PC-3 (cell line): ENCODE results near the gene BCL6B. TPM values are rescaled to one million over a fixed set of nuclear protein-coding genes. Genes with fewer than 3 reads are reported as not detected.

Experiments
- ATAC-seq: fragments of 200-7000 bp; cut with Tn5 transposase; 2 replicates; pipeline ENCODE4 v1.9.1; 2020; ENCODE audit warnings: mild to moderate bottlenecking, moderate library complexity
- BruUV-seq: library from RNA; stranded (reverse); fragments of 400-500 nt; replicated peaks from 2 replicates; lab custom pipeline; 2021; lab: Mats Ljungman, UMichigan
- CTCF ChIA-PET: fragments of 300-600 bp; sonication (Branson Sonifier 250); formaldehyde crosslinking; loops from one replicate; lab custom pipeline; 2022; ENCODE audit warnings: antibody characterized with exemption; lab: Charles Lee
- POLR2A ChIA-PET: fragments of 300-600 bp; sonication (Branson Sonifier 250); formaldehyde crosslinking; loops from one replicate; lab custom pipeline; 2022; ENCODE audit warnings: antibody characterized with exemption; ENCODE audit not compliant: unreplicated experiment; lab: Charles Lee
- DNase-seq: peaks from one replicate; pipeline ENCODE4 v3.0.0-alpha.2; 2015
- H2AFZ ChIP-seq: fragments of 300-600 bp; sonication (generic); 2 replicates; pipeline ENCODE4 v1.6.0; 2016; ENCODE audit warnings: antibody characterized with exemption, low read length
- H3F3A ChIP-seq: fragments of 300-600 bp; sonication (generic); one replicate; pipeline ENCODE4 v1.6.0; 2017; ENCODE audit warnings: antibody characterized with exemption, low read length, control low read depth, mild to moderate bottlenecking; ENCODE audit not compliant: unreplicated experiment
- H3K27ac ChIP-seq: fragments of 300-600 bp; sonication (generic); 2 replicates; pipeline ENCODE4 v1.5.1; 2016; ENCODE audit warnings: mild to moderate bottlenecking, low read length
- H3K27me3 ChIP-seq: fragments of 300-600 bp; sonication (generic); 2 replicates; pipeline ENCODE4 v1.6.1; 2016; ENCODE audit warnings: low read length, mixed read lengths
- H3K36me3 ChIP-seq: fragments of 300-600 bp; sonication (generic); 2 replicates; pipeline ENCODE4 v1.6.1; 2016; ENCODE audit warnings: low read depth, mixed run types, low read length, mixed read lengths
- H3K4me1 ChIP-seq: fragments of 300-600 bp; sonication (generic); 2 replicates; pipeline ENCODE4 v1.5.1; 2016; ENCODE audit warnings: low read length; ENCODE audit not compliant: insufficient read depth
- H3K4me2 ChIP-seq: fragments of 300-600 bp; sonication (generic); 2 replicates; pipeline ENCODE4 v1.6.0; 2016; ENCODE audit warnings: low read length
- H3K4me3 ChIP-seq: fragments of 300-600 bp; sonication (generic); 2 replicates; pipeline ENCODE4 v1.5.1; 2016; ENCODE audit warnings: mild to moderate bottlenecking, low read length, mixed read lengths
- H3K79me2 ChIP-seq: fragments of 300-600 bp; sonication (generic); 2 replicates; pipeline ENCODE4 v1.6.1; 2017; ENCODE audit warnings: low read length, mixed read lengths
- H3K9ac ChIP-seq: fragments of 300-600 bp; sonication (generic); 2 replicates; pipeline ENCODE4 v1.6.0; 2016; ENCODE audit warnings: mild to moderate bottlenecking, low read length
- H3K9me2 ChIP-seq: fragments of 300-600 bp; sonication (generic); replicated peaks from 2 replicates; pipeline ENCODE4 v1.6.1; 2016; ENCODE audit warnings: mixed run types, low read length, mixed read lengths
- H3K9me3 ChIP-seq: fragments of 300-600 bp; sonication (generic); 2 replicates; pipeline ENCODE4 v1.6.1; 2016; ENCODE audit warnings: low read length, mixed read lengths
- H4K20me1 ChIP-seq: fragments of 300-600 bp; sonication (generic); 2 replicates; pipeline ENCODE4 v1.6.1; 2016; ENCODE audit warnings: low read length, mixed read lengths
- CTCF ChIP-seq: fragments of 300-600 bp; sonication (generic); conservative IDR thresholded peaks from 2 replicates; pipeline ENCODE4 v1.5.1; 2017; ENCODE audit warnings: antibody characterized with exemption, low read depth, mild to moderate bottlenecking, low read length
- EZH2 ChIP-seq: fragments of 300-600 bp; sonication (generic); IDR thresholded peaks from one replicate; pipeline ENCODE4 v1.6.1; 2017; ENCODE audit warnings: antibody characterized with exemption, mild to moderate bottlenecking, low read length; ENCODE audit not compliant: unreplicated experiment
- EZH2phosphoT487 ChIP-seq: fragments of 300-600 bp; sonication (generic); IDR thresholded peaks from 2 replicates; pipeline ENCODE4 v1.6.1; 2018; ENCODE audit warnings: mild to moderate bottlenecking, antibody characterized with exemption, low read length, borderline replicate concordance
- intact Hi-C: fragments of 100-400 bp; cut with micrococcal nuclease; formaldehyde crosslinking; loops from 2 replicates; pipeline ENCODE4 v1.9.0; 2023
- total RNA-seq: library from RNA; depleted of rRNA; stranded (reverse); fragments of >200 nt; gene quantifications from 2 replicates; pipeline ENCODE4 v1.2.3, GENCODE V29; 2014

Gene BCL6B
- total RNA-seq, 1 experiment from 2014 or later, result not detected

- Histone ChIP-seq H4K20me1 (no peaks in the 10 kb centered on the region), H3K36me3 (no peaks in the 10 kb centered on the region), H3K9me2 (no peaks in the 10 kb centered on the region), H3K79me2 (no peaks in the 10 kb centered on the region), H3K4me2 (no peak overlapping the region), H3K9me3 (no peaks in the 10 kb centered on the region), H3F3A (no peaks in the 10 kb centered on the region), H3K9ac (no peak overlapping the region), H3K27ac (no peak overlapping the region), H3K27me3 (no peaks in the 10 kb centered on the region), H3K4me3 (no peak overlapping the region), H3K4me1 (peaks cover 27% of the 10 kb centered on the region), H2AFZ (no peak overlapping the region)
- ATAC-seq, result no peak
- TF ChIP-seq CTCF (no peak), EZH2 (no peak), EZH2phosphoT487 (no peak)
- intact Hi-C loops, result no loop called here
- ChIA-PET CTCF (no interaction called here), POLR2A (no interaction called here)
- no TSS peak for BruUV-seq
- DNase-seq, result peak; percentile 46
These were observed 33.5 kb downstream of the BCL6B start for GRCh38 chr17:7056386-7056785.

- peaks cover 33% of the 10 kb centered on the region for H3K4me1 ChIP-seq
- no peaks in the 10 kb centered on the region for H3K27me3 ChIP-seq
- no peaks in the 10 kb centered on the region for H3K9me3 ChIP-seq
- no TSS peak for BruUV-seq
- no peak overlapping the region for H2AFZ ChIP-seq
- intact Hi-C loops, result no loop called here
- no peaks in the 10 kb centered on the region for H3K9me2 ChIP-seq
- no peaks in the 10 kb centered on the region for H3K79me2 ChIP-seq
- H4K20me1 ChIP-seq, result no peaks in the 10 kb centered on the region
- CTCF ChIA-PET, result no interaction called here
- peak overlapping the region; percentile 18; the same call in 1 of the 2 replicates for H3K27ac ChIP-seq
- no peak overlapping the region for H3K4me2 ChIP-seq
- DNase-seq (no peak), ATAC-seq (no peak)
- TF ChIP-seq CTCF, result no peak
- TF ChIP-seq EZH2, result no peak
- TF ChIP-seq EZH2phosphoT487, result no peak
- no peak overlapping the region for H3K4me3 ChIP-seq
- no peaks in the 10 kb centered on the region for H3K36me3 ChIP-seq
- no peak overlapping the region for H3K9ac ChIP-seq
- H3F3A ChIP-seq, result no peaks in the 10 kb centered on the region
- POLR2A ChIA-PET, result no interaction called here
These were observed 36.1 kb downstream of the BCL6B start for GRCh38 chr17:7058831-7059447.

- BruUV-seq, result no TSS peak
- H3F3A ChIP-seq, result no peaks in the 10 kb centered on the region
- H3K27ac ChIP-seq, result peak overlapping the region; percentile 91
- ChIA-PET POLR2A (no interaction called here), CTCF (interaction anchor here (0.7 kb wide), 1 partner anchor 15 kb away, joined by 6 read pairs; no protein-coding TSS in a partner anchor)
- H3K4me2 ChIP-seq, result peak overlapping the region; percentile 38
- DNase-seq, result peak; percentile 98
- H3K9me3 ChIP-seq, result no peaks in the 10 kb centered on the region
- intact Hi-C loops, result loop anchor here (5.0 kb wide), 1 partner anchor 37 kb away; no protein-coding TSS in a partner anchor
- H3K9me2 ChIP-seq, result no peaks in the 10 kb centered on the region
- no peaks in the 10 kb centered on the region for H3K79me2 ChIP-seq
- peak; percentile 91 for ATAC-seq
- H3K36me3 ChIP-seq, result no peaks in the 10 kb centered on the region
- peaks cover 29% of the 10 kb centered on the region for H3K4me1 ChIP-seq
- no peak for TF ChIP-seq EZH2
- TF ChIP-seq EZH2phosphoT487, result no peak
- no peak for TF ChIP-seq CTCF
- no peaks in the 10 kb centered on the region for H4K20me1 ChIP-seq
- no peak overlapping the region for H2AFZ ChIP-seq
- no peaks in the 10 kb centered on the region for H3K27me3 ChIP-seq
- H3K4me3 ChIP-seq, result no peak overlapping the region
- H3K9ac ChIP-seq, result peak overlapping the region; percentile 54
These were observed 37.5 kb downstream of the BCL6B start for GRCh38 chr17:7060165-7060891.
